ENCODE measurements around the gene CCDC61.
A peak's percentile ranks its signal among the peaks of the same experiment; 100 is the strongest.

The CCDC61 gene

GRCh38 chr19:45973553-45974338 lies 21.5 kb upstream of the CCDC61 start, which contains the start of gene NOVA2:
TSS of gene NOVA2 (minus strand) at chr19:45973865. CDS start at chr19:45973351, 514 bp downstream.
- DNase-seq (ENCODE audit: low read depth): no peak

GRCh38 chr19:45975306-45976070 lies 19.8 kb upstream of the CCDC61 start:
- DNase-seq (ENCODE audit: low read depth): no peak

GRCh38 chr19:45976178-45976577 lies 19.1 kb upstream of the CCDC61 start:
- DNase-seq (ENCODE audit: low read depth): no peak

- DNase-seq (ENCODE audit: low read depth): no peak
These were observed 17.1 kb upstream of the CCDC61 start for GRCh38 chr19:45978156-45978555.

- no peak for DNase-seq (ENCODE audit: low read depth)
These were observed 13.9 kb upstream of the CCDC61 start for GRCh38 chr19:45981350-45981749.

GRCh38 chr19:45985321-45985720 lies 9.9 kb upstream of the CCDC61 start:
- no peak for DNase-seq (ENCODE audit: low read depth)

- no peak for DNase-seq (ENCODE audit: low read depth)
These were observed 5.0 kb upstream of the CCDC61 start for GRCh38 chr19:45990113-45990728.

- no peak for DNase-seq (ENCODE audit: low read depth)
These were observed 740 bp upstream of the CCDC61 start for GRCh38 chr19:45994456-45994997.

GRCh38 chr19:45995715-45996385 lies 583 bp downstream of the CCDC61 start:
- no peak for DNase-seq (ENCODE audit: low read depth)

GRCh38 chr19:45996933-45997332 lies 1.7 kb downstream of the CCDC61 start:
- DNase-seq (ENCODE audit: low read depth): no peak

GRCh38 chr19:45998834-45999233 lies 3.6 kb downstream of the CCDC61 start:
- DNase-seq (ENCODE audit: low read depth): no peak

- DNase-seq (ENCODE audit: low read depth): no peak
These were observed 4.4 kb downstream of the CCDC61 start for GRCh38 chr19:45999653-46000121.

- no peak for DNase-seq (ENCODE audit: low read depth)
These were observed 5.4 kb downstream of the CCDC61 start for GRCh38 chr19:46000491-46001246.

GRCh38 chr19:46002678-46003275 lies 7.5 kb downstream of the CCDC61 start:
- no peak for DNase-seq (ENCODE audit: low read depth)

- no peak for DNase-seq (ENCODE audit: low read depth)
These were observed 11.1 kb downstream of the CCDC61 start for GRCh38 chr19:46006411-46006810.

GRCh38 chr19:46009530-46010510 lies 14.6 kb downstream of the CCDC61 start:
- DNase-seq (ENCODE audit: low read depth): peak; percentile 43

GRCh38 chr19:46014534-46014933 lies 19.3 kb downstream of the CCDC61 start:
- DNase-seq (ENCODE audit: low read depth): no peak

GRCh38 chr19:46014941-46015686 lies 19.8 kb downstream of the CCDC61 start:
- DNase-seq (ENCODE audit: low read depth): no peak

Data from HS-27A (cell line).